Spleen (tissue), 11 donors: ENCODE data around the gene HAUS7. TPM values are rescaled to one million over a fixed set of nuclear protein-coding genes. Genes with fewer than 3 reads are reported as not detected.
A peak's percentile ranks its signal among the peaks of the same experiment; 100 is the strongest.

Experiments used
- DNase-seq: peaks from one replicate; pipeline ENCODE4 v3.0.0-alpha.2; 2020
- H3K27ac ChIP-seq, 8 donors: fragments of 200-600 bp; sonication (generic) in 7 of 8; 1 replicate in 4 of 8; 2 replicates in 4 of 8; pipeline versions ENCODE4 v1.5.0 to v1.8.0; 2016 to 2021; ENCODE audit warnings: inconsistent platforms in 4 of 8, mild to moderate bottlenecking in 4 of 8, moderate library complexity in 1 of 8
- H3K27me3 ChIP-seq, 7 donors: fragments of 200-600 bp; sonication (generic) in 6 of 7; replicated peaks in 1 of 7; 1 replicate in 4 of 7; 2 replicates in 3 of 7; pipeline versions ENCODE4 v1.5.0 to v1.8.0; 2016 to 2021; ENCODE audit warnings: inconsistent platforms in 3 of 7, mild to moderate bottlenecking in 1 of 7
- H3K36me3 ChIP-seq, 6 donors: fragments of 200-600 bp; sonication (generic) in 5 of 6; 1 replicate in 4 of 6; 2 replicates in 2 of 6; pipeline versions ENCODE4 v1.5.0 to v1.8.0; 2016 to 2021; ENCODE audit warnings: inconsistent platforms in 2 of 6
- H3K4me1 ChIP-seq, 6 donors: fragments of 200-600 bp; sonication (generic) in 5 of 6; 1 replicate in 3 of 6; 2 replicates in 3 of 6; pipeline versions ENCODE4 v1.5.0 to v1.8.0; 2016 to 2021; ENCODE audit warnings: inconsistent platforms in 3 of 6
- H3K4me3 ChIP-seq, 8 donors: fragments of 200-600 bp; sonication (generic) in 7 of 8; 1 replicate in 4 of 8; 2 replicates in 4 of 8; pipeline versions ENCODE4 v1.5.0 to v1.8.0; 2016 to 2021; ENCODE audit warnings: inconsistent platforms in 4 of 8, mild to moderate bottlenecking in 4 of 8, moderate library complexity in 2 of 8
- H3K9me3 ChIP-seq, 8 donors: fragments of 200-600 bp; sonication (generic) in 7 of 8; 1 replicate in 4 of 8; 2 replicates in 4 of 8; pipeline versions ENCODE4 v1.5.0 to v1.8.0; 2016 to 2021; ENCODE audit warnings: inconsistent platforms in 4 of 8
- POLR2A ChIP-seq, 3 donors: fragments of 450-650 bp; IDR thresholded peaks; one replicate each; pipeline ENCODE4 v1.5.1; 2017; ENCODE audit warnings: antibody characterized with exemption in 3 of 3, mild to moderate bottlenecking in 1 of 3
- POLR2AphosphoS5 ChIP-seq, 3 donors: sonication (generic); formaldehyde crosslinking; IDR thresholded peaks; one replicate each; pipeline ENCODE4 v1.5.1; 2017; ENCODE audit warnings: antibody characterized with exemption in 3 of 3
- WGBS, 5 donors: extraction: QIAGEN DNeasy Blood & Tissue Kit in 3 of 5; methylation state at CpG; one replicate each; pipeline versions ENCODE4 v1.1.5 to v1.1.7; 2013 to 2018; 5-methylcytosine and 5-hydroxymethylcytosine counted together
- intact Hi-C: fragments of 100-400 bp; cut with DNase I; formaldehyde crosslinking; loops from one replicate; pipeline ENCODE4 v1.15.0; 2023; ENCODE audit warnings: low total_unique reads
- polyA plus RNA-seq, 3 donors: library from polyadenylated mRNA; stranded (reverse); fragments of 200-250 nt; gene quantifications; one replicate each; pipeline ENCODE4 v1.2.1, GENCODE V29; 2013
- total RNA-seq, 7 donors: library from RNA; depleted of rRNA in 3 of 7; stranded (reverse); fragments of >200 nt in 3 of 7; fragmentation: NEBNext Ultra II Directional in 4 of 7; extraction: Animal tissue kit (Norgen Biotek cat#: 25700) in 4 of 7; gene quantifications; one replicate each; pipeline versions ENCODE4 v1.1.0 to v1.2.1, GENCODE V29; 2016 to 2021
- TF ChIP-seq, protein P1 (sequence below), 11 experiments: fragments of 200-600 bp in 7 of 11; fragments of 450-650 bp in 4 of 11; sonication (generic) in 4 of 11; IDR thresholded peaks in 8 of 11; conservative IDR thresholded peaks in 3 of 11; 1 replicate in 7 of 11; 2 replicates in 4 of 11; pipeline versions ENCODE4 v1.4.0 to v1.8.0; 2016 to 2021; ENCODE audit warnings: antibody characterized with exemption in 11 of 11, inconsistent platforms in 4 of 11, mild to moderate bottlenecking in 1 of 11
- donor health status: healthy with polysubstance abuse.
- donor health status: DM: no; HTN: no; CAD: no; lungs with moderate emphysema.
- donor health status: DM: no; HTN: no; CAD: no.
- donor health status: Bipolar disorder and iron deficiency.
- donor health status: healthy.
- donor health status: DM: no; HTN: no; CAD: no.
- donor health status: DM: yes; HTN: yes; CAD: no.

Gene HAUS7
- total and polyA plus RNA-seq, 10 donors, result 23.6 to 83.7 (median 34.5) TPM

DNA sequence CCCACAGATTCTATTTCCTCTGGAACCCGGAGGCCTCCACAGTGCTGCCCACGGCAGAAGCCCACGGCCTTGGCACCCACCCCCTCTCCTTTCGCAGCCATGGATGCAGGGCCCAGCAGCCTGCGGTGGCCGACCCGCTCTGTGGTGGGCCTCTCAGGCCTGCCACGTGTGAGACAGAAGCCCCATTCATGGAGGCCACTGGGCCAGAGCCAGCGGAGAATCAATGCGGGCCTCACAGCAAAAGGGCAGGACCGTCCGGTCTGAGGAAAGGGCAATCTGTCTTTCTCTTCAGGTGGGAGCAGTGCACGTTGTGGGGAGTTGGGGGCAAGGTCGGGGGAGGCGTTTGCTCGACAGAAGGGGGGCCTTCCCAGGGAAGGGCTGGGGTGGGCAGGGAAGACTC, 8.4 kb upstream of the HAUS7 start:
- 75 to 96% (median 87%) methylated on average over 6 to 16 of the region's 16 CpGs for WGBS, 5 donors
- Histone ChIP-seq H3K4me3 (no peak overlapping the region), H3K27me3 (peaks cover 0 to 23% (median 0%) of the 10 kb centered on the region in 7 donors), H3K9me3 (no peaks in the 10 kb centered on the region), H3K27ac (no peak overlapping the region), H3K36me3 (no peaks in the 10 kb centered on the region), H3K4me1 (peaks cover 0 to 15% (median 8%) of the 10 kb centered on the region in 6 donors)
- intact Hi-C loops, result no loop called here
- TF ChIP-seq POLR2A (IDR thresholded peaks at IDR 0.05) (no peak), POLR2AphosphoS5 (IDR thresholded peaks at IDR 0.05) (no peak)
- TF ChIP-seq, protein P1, sequence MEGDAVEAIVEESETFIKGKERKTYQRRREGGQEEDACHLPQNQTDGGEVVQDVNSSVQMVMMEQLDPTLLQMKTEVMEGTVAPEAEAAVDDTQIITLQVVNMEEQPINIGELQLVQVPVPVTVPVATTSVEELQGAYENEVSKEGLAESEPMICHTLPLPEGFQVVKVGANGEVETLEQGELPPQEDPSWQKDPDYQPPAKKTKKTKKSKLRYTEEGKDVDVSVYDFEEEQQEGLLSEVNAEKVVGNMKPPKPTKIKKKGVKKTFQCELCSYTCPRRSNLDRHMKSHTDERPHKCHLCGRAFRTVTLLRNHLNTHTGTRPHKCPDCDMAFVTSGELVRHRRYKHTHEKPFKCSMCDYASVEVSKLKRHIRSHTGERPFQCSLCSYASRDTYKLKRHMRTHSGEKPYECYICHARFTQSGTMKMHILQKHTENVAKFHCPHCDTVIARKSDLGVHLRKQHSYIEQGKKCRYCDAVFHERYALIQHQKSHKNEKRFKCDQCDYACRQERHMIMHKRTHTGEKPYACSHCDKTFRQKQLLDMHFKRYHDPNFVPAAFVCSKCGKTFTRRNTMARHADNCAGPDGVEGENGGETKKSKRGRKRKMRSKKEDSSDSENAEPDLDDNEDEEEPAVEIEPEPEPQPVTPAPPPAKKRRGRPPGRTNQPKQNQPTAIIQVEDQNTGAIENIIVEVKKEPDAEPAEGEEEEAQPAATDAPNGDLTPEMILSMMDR (IDR thresholded peaks at IDR 0.05 in 8 of 11, conservative IDR thresholded peaks at IDR 0.05 in 3 of 11), result no peak
- DNase-seq, result no peak

GRCh38 chrX:153477901-153478300, 7.5 kb upstream of the HAUS7 start:
- H3K27ac ChIP-seq, result peak overlapping the region in 1 of 8 donors; percentile 59
- no peak for DNase-seq
- no peak overlapping the region for H3K4me3 ChIP-seq

GRCh38 chrX:153477364-153477857, 7.0 kb upstream of the HAUS7 start:
- 66 to 86% (median 76%) methylated on average over 3 to 11 of the region's 11 CpGs for WGBS, 5 donors
- Histone ChIP-seq H3K4me1 (peaks cover 0 to 15% (median 8%) of the 10 kb centered on the region in 6 donors), H3K4me3 (no peak overlapping the region), H3K9me3 (no peaks in the 10 kb centered on the region), H3K36me3 (no peaks in the 10 kb centered on the region), H3K27me3 (peaks cover 0 to 23% (median 0%) of the 10 kb centered on the region in 7 donors), H3K27ac (peak overlapping the region in 4 of 8 donors; percentile 36 to 59 (median 51))
- intact Hi-C loops, result no loop called here
- DNase-seq, result no peak
- TF ChIP-seq POLR2A (IDR thresholded peaks at IDR 0.05) (no peak), POLR2AphosphoS5 (IDR thresholded peaks at IDR 0.05) (no peak)
- TF ChIP-seq, protein P1 (IDR thresholded peaks at IDR 0.05 in 8 of 11, conservative IDR thresholded peaks at IDR 0.05 in 3 of 11), result no peak

More at GRCh38 chrX:153477901-153478300, 7.5 kb upstream of the HAUS7 start:
- intact Hi-C loops, result no loop called here
- peaks cover 0 to 15% (median 8%) of the 10 kb centered on the region in 6 donors for H3K4me1 ChIP-seq
- 80 to 92% (median 85%) methylated on average over 4 to 9 of the region's 9 CpGs for WGBS, 5 donors
- peaks cover 0 to 23% (median 0%) of the 10 kb centered on the region in 7 donors for H3K27me3 ChIP-seq
- no peaks in the 10 kb centered on the region for H3K9me3 ChIP-seq
- H3K36me3 ChIP-seq, result no peaks in the 10 kb centered on the region
- TF ChIP-seq POLR2A (IDR thresholded peaks at IDR 0.05) (no peak), POLR2AphosphoS5 (IDR thresholded peaks at IDR 0.05) (no peak)
- TF ChIP-seq, protein P1 (IDR thresholded peaks at IDR 0.05 in 8 of 11, conservative IDR thresholded peaks at IDR 0.05 in 3 of 11), result no peak

DNA sequence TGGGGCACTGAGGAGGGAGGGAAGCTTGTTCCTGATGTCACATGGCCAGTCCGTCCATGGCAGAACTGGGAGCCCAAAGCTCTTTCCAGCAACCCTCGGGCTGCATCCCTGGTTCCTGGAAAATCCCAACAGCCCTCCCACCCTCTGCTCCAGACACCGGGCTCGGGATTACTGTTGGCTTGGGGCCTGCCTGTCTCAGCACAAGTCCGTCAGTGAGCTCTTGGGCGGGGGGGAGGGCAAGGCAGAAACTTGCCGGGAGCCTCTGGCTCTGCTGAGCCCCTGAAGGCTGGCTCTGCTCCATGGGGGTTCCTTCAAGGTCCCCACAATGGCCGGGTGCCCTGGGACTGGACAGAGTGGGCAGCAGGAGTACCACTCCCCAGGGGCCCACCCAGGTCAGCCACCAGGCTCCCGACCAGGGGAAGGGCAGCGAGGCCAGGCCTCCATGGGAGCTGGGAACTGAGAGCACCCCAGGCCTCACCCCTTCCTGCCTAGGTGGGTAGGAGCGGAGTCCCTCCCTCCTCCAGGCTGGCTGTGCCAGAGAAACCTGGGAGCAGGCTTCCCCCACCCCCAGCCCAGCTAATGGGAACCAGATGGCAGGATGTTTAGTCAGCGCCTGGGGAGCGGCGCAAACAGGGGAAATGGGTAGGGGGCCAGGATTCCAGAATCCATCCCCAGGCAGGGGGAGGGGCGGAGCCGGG, 6.4 kb upstream of the HAUS7 start:
- Histone ChIP-seq H3K4me3 (no peak overlapping the region), H3K27me3 (peaks cover 0 to 23% (median 0%) of the 10 kb centered on the region in 7 donors), H3K9me3 (no peaks in the 10 kb centered on the region), H3K4me1 (peaks cover 0 to 15% (median 8%) of the 10 kb centered on the region in 6 donors), H3K27ac (peak overlapping the region in 5 of 8 donors; percentile 15 to 59 (median 46)), H3K36me3 (no peaks in the 10 kb centered on the region)
- DNase-seq, result no peak
- WGBS, 5 donors, result 71 to 88% (median 76%) methylated on average over 1 to 16 of the region's 16 CpGs
- intact Hi-C loops, result no loop called here
- TF ChIP-seq POLR2A (IDR thresholded peaks at IDR 0.05), result no peak
- TF ChIP-seq, protein P1 (IDR thresholded peaks at IDR 0.05 in 8 of 11, conservative IDR thresholded peaks at IDR 0.05 in 3 of 11), result no peak
- peak in 1 of 3 donors; percentile 11 for TF ChIP-seq POLR2AphosphoS5 (IDR thresholded peaks at IDR 0.05)
